HG02588 (cell line): ENCODE measurements around the gene TYMP.
"Not testable (repeated sequence)": the region's sequence is repeated elsewhere in the genome, so short reads cannot be mapped to it uniquely, and the experiment has no call there.

ENCODE experiments used
- ATAC-seq: cut with Tn5 transposase; IDR thresholded peaks from one replicate; pipeline ENCODE4 v1.9.1; 2021; ENCODE audit warnings: mild to moderate bottlenecking, moderate library complexity; ENCODE audit not compliant: unreplicated experiment

Gene TYMP

GRCh38 chr22:50542416-50542927 lies 12.7 kb upstream of the TYMP start:
- no peak for ATAC-seq

- not testable (repeated sequence) for ATAC-seq
These were observed 11.8 kb upstream of the TYMP start for GRCh38 chr22:50541667-50542026.

GRCh38 chr22:50540381-50540780 lies 10.6 kb upstream of the TYMP start:
- ATAC-seq = no peak

- no peak for ATAC-seq
These were observed 8.0 kb upstream of the TYMP start for GRCh38 chr22:50537765-50538164.

GRCh38 chr22:50536226-50536625 lies 6.4 kb upstream of the TYMP start:
- ATAC-seq = no peak

- ATAC-seq = no peak
These were observed 5.3 kb upstream of the TYMP start for GRCh38 chr22:50535113-50535512.

- not testable (repeated sequence) for ATAC-seq
These were observed 4.3 kb upstream of the TYMP start for GRCh38 chr22:50533856-50534711.

- no peak for ATAC-seq
These were observed 3.3 kb upstream of the TYMP start for GRCh38 chr22:50532824-50533796.

GRCh38 chr22:50531962-50532674 lies 2.3 kb upstream of the TYMP start:
- peak; percentile 3 for ATAC-seq

- peak; percentile 17 for ATAC-seq
These were observed 1.7 kb upstream of the TYMP start for GRCh38 chr22:50531546-50531961.

- no peak for ATAC-seq
These were observed 1.2 kb upstream of the TYMP start for GRCh38 chr22:50530877-50531545.

GRCh38 chr22:50530580-50530876 lies 716 bp upstream of the TYMP start:
- ATAC-seq = no peak

- no peak for ATAC-seq
These were observed 356 bp downstream of the TYMP start for GRCh38 chr22:50529416-50529896.

GRCh38 chr22:50528682-50529415 lies 963 bp downstream of the TYMP start:
- no peak for ATAC-seq

- ATAC-seq = no peak
These were observed 1.7 kb downstream of the TYMP start for GRCh38 chr22:50527921-50528681.

GRCh38 chr22:50526834-50527801 lies 2.7 kb downstream of the TYMP start:
- ATAC-seq = no peak

GRCh38 chr22:50526108-50526833 lies 3.5 kb downstream of the TYMP start:
- ATAC-seq = peak; percentile 31
